HCT116 (cell line): ENCODE results near the gene STYXL1. TPM values are rescaled to one million over a fixed set of nuclear protein-coding genes. Genes with fewer than 3 reads are reported as not detected.

Source experiments
- ATAC-seq: fragments of 200-7000 bp; cut with Tn5 transposase; 2 replicates; pipeline ENCODE4 v1.9.1; 2020; ENCODE audit warnings: mild to moderate bottlenecking, moderate library complexity
- BruUV-seq: library from RNA; stranded (reverse); fragments of 400-500 nt; replicated peaks from 2 replicates; lab custom pipeline; 2021; lab: Mats Ljungman, UMichigan
- CTCF ChIA-PET: fragments of 300-600 bp; sonication (Branson Sonifier 250); formaldehyde crosslinking; loops from one replicate; lab custom pipeline; 2021; ENCODE audit warnings: antibody characterized with exemption; lab: Charles Lee
- POLR2A ChIA-PET: fragments of 300-600, 350-600 bp; sonication (Branson Sonifier 250); formaldehyde crosslinking; loops from one replicate; lab custom pipeline; 2021; ENCODE audit warnings: antibody characterized with exemption; lab: Charles Lee
- RAD21 ChIA-PET, 2 experiments: fragments of 300-600 bp; sonication (Branson Sonifier 250); formaldehyde crosslinking; loops; one replicate each; lab custom pipeline; 2023; ENCODE audit warnings: low total read pairs in 2 of 2; ENCODE audit not compliant: uncharacterized antibody in 2 of 2, unreplicated experiment in 2 of 2, low non-redundant PET in 1 of 2; lab: Charles Lee
- DNase-seq: peaks from one replicate; pipeline ENCODE4 v3.0.0-alpha.2; 2010; ENCODE audit warnings: low read depth, low spot score
- H2AFZ ChIP-seq: fragments of 200-600 bp; shearing (Covaris generic), sonication (generic); 2 replicates; pipeline ENCODE4 v1.6.1; 2017; ENCODE audit warnings: low read depth, mixed run types, mixed read lengths, antibody characterized with exemption, low read length; ENCODE audit not compliant: poor library complexity, severe bottlenecking
- H3K27ac ChIP-seq: 2 replicates; pipeline ENCODE4 v1.5.1; 2012; ENCODE audit warnings: low read depth, low read length
- H3K27me3 ChIP-seq: fragments of 200-600 bp; sonication (generic); 2 replicates; pipeline ENCODE4 v1.6.1; 2016; ENCODE audit warnings: mixed run types, low read length, mixed read lengths; ENCODE audit not compliant: insufficient read depth
- H3K36me3 ChIP-seq, 2 experiments: fragments of 200-500 bp in 1 of 2; fragments of 200-600 bp in 1 of 2; sonication (Bioruptor generic) in 1 of 2; sonication (generic) in 1 of 2; 2 replicates each; pipeline versions ENCODE4 v1.5.1 to v1.6.1; 2014 to 2016; ENCODE audit warnings: low read length in 2 of 2, inconsistent platforms in 1 of 2, mixed read lengths in 1 of 2, mixed run types in 1 of 2; ENCODE audit not compliant: insufficient read depth in 2 of 2, control insufficient read depth in 1 of 2
- H3K4me1 ChIP-seq, 2 experiments: fragments of 200-600 bp in 1 of 2; sonication (generic) in 1 of 2; 2 replicates each; pipeline versions ENCODE4 v1.5.1 to v1.6.1; 2012 to 2017; ENCODE audit warnings: low read length in 2 of 2, inconsistent platforms in 1 of 2, mild to moderate bottlenecking in 1 of 2, mixed read lengths in 1 of 2, mixed run types in 1 of 2, moderate library complexity in 1 of 2; ENCODE audit not compliant: insufficient read depth in 2 of 2, control insufficient read depth in 1 of 2
- H3K4me2 ChIP-seq: fragments of 200-600 bp; sonication (generic); 2 replicates; pipeline ENCODE4 v1.6.1; 2017; ENCODE audit warnings: mixed run types, low read length, mixed read lengths
- H3K4me3 ChIP-seq, 2 experiments: fragments of 200-600 bp in 1 of 2; sonication (generic) in 1 of 2; replicated peaks in 1 of 2; 2 replicates each; pipeline ENCODE4 v1.5.1; 2011 to 2016; ENCODE audit warnings: low read length in 2 of 2, control low read depth in 1 of 2, low read depth in 1 of 2, mild to moderate bottlenecking in 1 of 2, mixed read lengths in 1 of 2, mixed run types in 1 of 2
- H3K79me2 ChIP-seq: fragments of 200-600 bp; sonication (generic); 2 replicates; pipeline ENCODE4 v1.6.1; 2017; ENCODE audit warnings: mild to moderate bottlenecking, mixed run types, low read length, moderate library complexity, mixed read lengths; ENCODE audit not compliant: insufficient read depth
- H3K9ac ChIP-seq: fragments of 200-600 bp; sonication (generic); 2 replicates; pipeline ENCODE4 v1.6.1; 2016; ENCODE audit warnings: low read length, mixed read lengths
- H3K9me2 ChIP-seq: fragments of 200-600 bp; sonication (generic), shearing (Covaris generic); 2 replicates; pipeline ENCODE4 v1.6.1; 2017; ENCODE audit warnings: mixed run types, mild to moderate bottlenecking, moderate library complexity; ENCODE audit not compliant: insufficient read depth
- H3K9me3 ChIP-seq, 2 experiments: fragments of 200-500 bp in 1 of 2; fragments of 200-600 bp in 1 of 2; sonication (Bioruptor generic) in 1 of 2; sonication (generic) in 1 of 2; 2 replicates each; pipeline ENCODE4 v1.6.1; 2014 to 2017; ENCODE audit warnings: low read length in 2 of 2, mixed read lengths in 2 of 2, inconsistent platforms in 1 of 2, low read depth in 1 of 2, mild to moderate bottlenecking in 1 of 2, mixed run types in 1 of 2, moderate library complexity in 1 of 2; ENCODE audit not compliant: control insufficient read depth in 1 of 2, insufficient read depth in 1 of 2
- H4K20me1 ChIP-seq: fragments of 200-600 bp; sonication (generic), shearing (Covaris generic); 2 replicates; pipeline ENCODE4 v1.6.1; 2017; ENCODE audit warnings: mixed run types, mild to moderate bottlenecking, moderate library complexity; ENCODE audit not compliant: insufficient read depth
- CEBPB ChIP-seq: IDR thresholded peaks from 2 replicates; pipeline ENCODE4 v1.6.1; 2012; ENCODE audit warnings: low read depth
- EGR1 ChIP-seq: IDR thresholded peaks from 2 replicates; pipeline ENCODE4 v1.6.1; 2012; ENCODE audit warnings: low read depth
- EZH2 ChIP-seq: fragments of 200-600 bp; sonication (generic); IDR thresholded peaks from 2 replicates; pipeline ENCODE4 v1.6.1; 2017; ENCODE audit warnings: antibody characterized with exemption, mixed run types
- EZH2phosphoT487 ChIP-seq: fragments of 200-600 bp; IDR thresholded peaks from 2 replicates; pipeline ENCODE4 v1.6.1; 2018; ENCODE audit warnings: antibody characterized with exemption, borderline replicate concordance
- POLR2A ChIP-seq: IDR thresholded peaks from 2 replicates; pipeline ENCODE4 v1.7.0; 2011; ENCODE audit warnings: borderline replicate concordance; ENCODE audit not compliant: insufficient read depth, insufficient read length; ENCODE audit errors: extremely low read depth
- SRF ChIP-seq: IDR thresholded peaks from 2 replicates; pipeline ENCODE4 v1.6.1; 2012; ENCODE audit warnings: low read depth
- TCF7L2 ChIP-seq: IDR thresholded peaks from 2 replicates; pipeline ENCODE4 v1.7.0; 2011; ENCODE audit warnings: borderline replicate concordance, inconsistent platforms; ENCODE audit not compliant: insufficient read depth, insufficient read length; ENCODE audit errors: extremely low read depth
- ZFX ChIP-seq: fragments of 450-650 bp; IDR thresholded peaks from 2 replicates; pipeline ENCODE4 v1.6.1; 2017
- ZNF274 ChIP-seq: fragments of 200-500 bp; sonication (Bioruptor generic); IDR thresholded peaks from 2 replicates; pipeline ENCODE4 v1.6.1; 2014; ENCODE audit warnings: mild to moderate bottlenecking, low read depth, low read length, inconsistent platforms
- intact Hi-C: fragments of 100-400 bp; cut with micrococcal nuclease; formaldehyde crosslinking; loops from 2 replicates; pipeline ENCODE4 v1.10.0; 2022
- total RNA-seq: library from RNA; stranded (reverse); gene quantifications from one replicate; pipeline ENCODE4 v1.2.1, GENCODE V29; 2021; ENCODE audit not compliant: unreplicated experiment
- TF ChIP-seq, protein P1 (sequence below): IDR thresholded peaks from 2 replicates; pipeline ENCODE4 v1.6.1; 2012
- TF ChIP-seq, protein P2 (sequence below): IDR thresholded peaks from 2 replicates; pipeline ENCODE4 v1.6.1; 2012; ENCODE audit warnings: low read depth
- TF ChIP-seq, protein P3 (sequence below): IDR thresholded peaks from 2 replicates; pipeline ENCODE4 v1.6.1; 2011; ENCODE audit warnings: mild to moderate bottlenecking, low read length, moderate library complexity; ENCODE audit not compliant: insufficient replicate concordance; ENCODE audit errors: extremely low read depth

The STYXL1 gene
- total RNA-seq, 1 experiment from 2014 or later, result 32.5 TPM

DNA sequence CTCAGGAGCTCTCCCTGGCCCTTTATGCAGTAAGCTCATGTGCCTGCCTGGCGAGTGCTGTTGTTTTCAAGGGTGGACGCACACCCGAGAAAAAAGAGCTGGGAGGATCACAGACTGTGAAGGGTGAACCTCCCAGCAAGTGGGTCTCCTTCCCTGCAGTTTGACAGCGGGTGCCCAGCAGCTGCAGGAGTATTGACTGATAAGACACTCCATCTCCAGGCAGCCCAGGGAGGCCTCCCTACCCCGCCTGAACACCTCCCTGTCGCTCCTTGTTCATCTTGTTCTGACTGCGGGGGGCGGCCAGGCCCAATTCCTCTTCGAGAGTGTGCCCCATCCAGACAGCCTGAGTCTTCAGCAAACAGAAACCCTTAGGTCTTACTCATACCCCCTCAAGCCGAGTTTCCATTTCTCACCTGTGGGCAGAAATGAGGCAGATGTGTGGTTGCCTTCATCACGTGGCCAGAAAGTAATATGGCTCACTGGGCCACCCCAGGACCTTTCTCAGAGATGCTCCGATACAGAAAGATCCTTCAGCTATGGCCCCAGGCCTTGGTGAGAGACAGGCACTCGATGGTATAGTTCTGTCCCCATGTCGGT lies 17.3 kb upstream of the STYXL1 start:
- H4K20me1 ChIP-seq, result no peaks in the 10 kb centered on the region
- no peaks in the 10 kb centered on the region for H3K27me3 ChIP-seq
- intact Hi-C loops, result loop anchor here (5.0 kb wide), 1 partner anchor 67 kb away; no protein-coding TSS in a partner anchor
- peaks cover 48 to 50% of the 10 kb centered on the region in 2 experiments; a peak in 3 of 4 replicates for H3K36me3 ChIP-seq
- H3K9ac ChIP-seq, result no peak overlapping the region
- ChIA-PET POLR2A (no interaction called here), CTCF (no interaction called here)
- no peak for DNase-seq
- no peak overlapping the region for H2AFZ ChIP-seq
- no peaks in the 10 kb centered on the region for H3K79me2 ChIP-seq
- TF ChIP-seq POLR2A, result no peak
- TF ChIP-seq, protein P1, sequence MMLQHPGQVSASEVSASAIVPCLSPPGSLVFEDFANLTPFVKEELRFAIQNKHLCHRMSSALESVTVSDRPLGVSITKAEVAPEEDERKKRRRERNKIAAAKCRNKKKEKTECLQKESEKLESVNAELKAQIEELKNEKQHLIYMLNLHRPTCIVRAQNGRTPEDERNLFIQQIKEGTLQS, result no peak
- no peak for TF ChIP-seq EGR1
- no peak for TF ChIP-seq EZH2phosphoT487
- TF ChIP-seq CEBPB, result no peak
- no peak for TF ChIP-seq SRF
- TF ChIP-seq, protein P2, sequence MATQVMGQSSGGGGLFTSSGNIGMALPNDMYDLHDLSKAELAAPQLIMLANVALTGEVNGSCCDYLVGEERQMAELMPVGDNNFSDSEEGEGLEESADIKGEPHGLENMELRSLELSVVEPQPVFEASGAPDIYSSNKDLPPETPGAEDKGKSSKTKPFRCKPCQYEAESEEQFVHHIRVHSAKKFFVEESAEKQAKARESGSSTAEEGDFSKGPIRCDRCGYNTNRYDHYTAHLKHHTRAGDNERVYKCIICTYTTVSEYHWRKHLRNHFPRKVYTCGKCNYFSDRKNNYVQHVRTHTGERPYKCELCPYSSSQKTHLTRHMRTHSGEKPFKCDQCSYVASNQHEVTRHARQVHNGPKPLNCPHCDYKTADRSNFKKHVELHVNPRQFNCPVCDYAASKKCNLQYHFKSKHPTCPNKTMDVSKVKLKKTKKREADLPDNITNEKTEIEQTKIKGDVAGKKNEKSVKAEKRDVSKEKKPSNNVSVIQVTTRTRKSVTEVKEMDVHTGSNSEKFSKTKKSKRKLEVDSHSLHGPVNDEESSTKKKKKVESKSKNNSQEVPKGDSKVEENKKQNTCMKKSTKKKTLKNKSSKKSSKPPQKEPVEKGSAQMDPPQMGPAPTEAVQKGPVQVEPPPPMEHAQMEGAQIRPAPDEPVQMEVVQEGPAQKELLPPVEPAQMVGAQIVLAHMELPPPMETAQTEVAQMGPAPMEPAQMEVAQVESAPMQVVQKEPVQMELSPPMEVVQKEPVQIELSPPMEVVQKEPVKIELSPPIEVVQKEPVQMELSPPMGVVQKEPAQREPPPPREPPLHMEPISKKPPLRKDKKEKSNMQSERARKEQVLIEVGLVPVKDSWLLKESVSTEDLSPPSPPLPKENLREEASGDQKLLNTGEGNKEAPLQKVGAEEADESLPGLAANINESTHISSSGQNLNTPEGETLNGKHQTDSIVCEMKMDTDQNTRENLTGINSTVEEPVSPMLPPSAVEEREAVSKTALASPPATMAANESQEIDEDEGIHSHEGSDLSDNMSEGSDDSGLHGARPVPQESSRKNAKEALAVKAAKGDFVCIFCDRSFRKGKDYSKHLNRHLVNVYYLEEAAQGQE, result no peak
- TF ChIP-seq ZNF274, result no peak
- TF ChIP-seq EZH2, result no peak
- no peak for TF ChIP-seq ZFX
- TF ChIP-seq, protein P3, sequence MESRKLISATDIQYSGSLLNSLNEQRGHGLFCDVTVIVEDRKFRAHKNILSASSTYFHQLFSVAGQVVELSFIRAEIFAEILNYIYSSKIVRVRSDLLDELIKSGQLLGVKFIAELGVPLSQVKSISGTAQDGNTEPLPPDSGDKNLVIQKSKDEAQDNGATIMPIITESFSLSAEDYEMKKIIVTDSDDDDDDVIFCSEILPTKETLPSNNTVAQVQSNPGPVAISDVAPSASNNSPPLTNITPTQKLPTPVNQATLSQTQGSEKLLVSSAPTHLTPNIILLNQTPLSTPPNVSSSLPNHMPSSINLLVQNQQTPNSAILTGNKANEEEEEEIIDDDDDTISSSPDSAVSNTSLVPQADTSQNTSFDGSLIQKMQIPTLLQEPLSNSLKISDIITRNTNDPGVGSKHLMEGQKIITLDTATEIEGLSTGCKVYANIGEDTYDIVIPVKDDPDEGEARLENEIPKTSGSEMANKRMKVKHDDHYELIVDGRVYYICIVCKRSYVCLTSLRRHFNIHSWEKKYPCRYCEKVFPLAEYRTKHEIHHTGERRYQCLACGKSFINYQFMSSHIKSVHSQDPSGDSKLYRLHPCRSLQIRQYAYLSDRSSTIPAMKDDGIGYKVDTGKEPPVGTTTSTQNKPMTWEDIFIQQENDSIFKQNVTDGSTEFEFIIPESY, result no peak
- no peak for TF ChIP-seq TCF7L2
- TF ChIP-seq, all 23 proteins: peak for 0
- ATAC-seq, result no peak
- Histone ChIP-seq H3K27ac (no peak overlapping the region), H3K4me2 (no peak overlapping the region), H3K4me1 (peaks cover 10% of the 10 kb centered on the region in 2 experiments), H3K9me3 (no peaks in the 10 kb centered on the region), H3K4me3 (no peak overlapping the region), H3K9me2 (no peaks in the 10 kb centered on the region)
- RAD21 ChIA-PET, result no interaction called here
- no TSS peak for BruUV-seq
